ENCODE measurements around the gene CREB5.

CREB5 gene

GRCh38 chr7:28408105-28408959 is 4.0 kb upstream of the CREB5 start:
- no peak for DNase-seq

GRCh38 chr7:28408960-28409715 is 3.2 kb upstream of the CREB5 start:
- no peak for DNase-seq

- no peak for DNase-seq
Measured at GRCh38 chr7:28409716-28410627, 2.3 kb upstream of the CREB5 start.

GRCh38 chr7:28410628-28411531 is 1.4 kb upstream of the CREB5 start:
- no peak for DNase-seq

- no peak for DNase-seq
Measured at GRCh38 chr7:28413011-28413410, 693 bp downstream of the CREB5 start.

- DNase-seq: no peak
Measured at GRCh38 chr7:28414453-28414852, 2.1 kb downstream of the CREB5 start.

DNA sequence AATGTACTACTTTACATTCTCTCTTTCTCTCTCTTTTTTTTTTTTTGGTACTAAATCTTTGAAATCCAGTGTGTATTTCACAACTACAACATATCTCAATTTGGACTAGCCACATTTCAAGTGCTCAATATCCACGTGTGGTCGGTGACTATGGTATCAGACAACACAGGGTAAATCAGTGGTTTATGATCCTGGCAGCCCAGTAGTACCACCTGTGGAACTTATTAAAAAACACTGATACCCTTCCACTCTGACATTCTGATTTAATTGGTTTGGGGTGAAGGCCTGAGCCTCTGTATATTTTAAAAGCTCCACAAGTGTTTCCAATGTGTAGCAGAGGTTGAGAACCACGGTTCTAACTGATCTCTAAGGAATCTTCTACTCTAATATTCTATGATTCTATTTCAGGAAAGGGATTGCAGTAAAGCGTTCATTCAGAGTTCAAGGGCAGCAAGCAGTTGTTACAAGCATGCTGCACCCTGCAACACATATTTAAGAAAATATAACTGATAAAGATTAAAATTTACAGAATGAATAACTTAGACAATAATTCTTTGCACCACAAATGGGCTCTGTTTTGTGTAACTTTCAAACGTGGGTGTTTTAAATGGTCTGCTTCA is 5.1 kb downstream of the CREB5 start:
- DNase-seq: no peak

- no peak for DNase-seq
Measured at GRCh38 chr7:28418311-28418710, 6.0 kb downstream of the CREB5 start.

DNA sequence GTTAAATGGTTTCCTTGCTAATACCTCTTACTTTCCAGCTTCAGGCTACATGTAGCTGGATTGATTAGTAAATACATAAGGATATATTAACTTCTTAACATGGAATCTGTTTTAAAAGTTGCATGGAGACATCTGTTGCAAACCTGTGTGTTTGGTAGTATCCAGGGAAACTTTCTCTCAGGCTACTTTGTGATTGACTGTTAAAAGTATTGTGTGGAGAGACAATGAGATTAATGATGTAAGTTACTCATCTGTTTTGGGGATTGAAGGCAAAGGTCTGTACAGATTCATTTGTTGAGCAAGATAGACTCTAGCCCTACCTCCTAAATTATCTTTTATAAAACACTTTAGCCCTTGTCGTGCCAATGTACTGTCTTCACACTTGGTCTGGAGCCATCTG is 6.6 kb downstream of the CREB5 start:
- DNase-seq: no peak

- DNase-seq: no peak
Measured at GRCh38 chr7:28419716-28420115, 7.4 kb downstream of the CREB5 start.

DNA sequence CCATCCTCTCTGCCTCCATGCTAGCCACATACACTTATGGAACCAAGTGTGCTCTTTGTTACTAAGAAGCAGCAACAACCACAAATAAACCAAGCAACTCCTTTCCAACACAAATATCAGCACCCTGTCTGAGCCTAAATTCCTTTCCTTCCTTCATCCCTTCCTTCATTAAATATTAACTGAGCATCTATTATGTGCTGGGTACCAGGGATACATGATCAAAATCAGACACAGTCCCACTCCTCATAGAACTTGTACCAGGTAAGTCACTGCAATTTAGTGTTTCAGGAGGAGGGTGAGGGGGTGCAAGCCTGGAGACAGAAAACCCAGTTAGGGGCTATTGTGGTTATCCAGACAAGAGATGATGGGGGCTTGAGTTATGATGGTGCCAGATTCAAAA is 10.8 kb downstream of the CREB5 start:
- no peak for DNase-seq

- DNase-seq: no peak
Measured at GRCh38 chr7:28423918-28424514, 11.7 kb downstream of the CREB5 start.

GRCh38 chr7:28425496-28425895 is 13.2 kb downstream of the CREB5 start:
- no peak for DNase-seq

DNA sequence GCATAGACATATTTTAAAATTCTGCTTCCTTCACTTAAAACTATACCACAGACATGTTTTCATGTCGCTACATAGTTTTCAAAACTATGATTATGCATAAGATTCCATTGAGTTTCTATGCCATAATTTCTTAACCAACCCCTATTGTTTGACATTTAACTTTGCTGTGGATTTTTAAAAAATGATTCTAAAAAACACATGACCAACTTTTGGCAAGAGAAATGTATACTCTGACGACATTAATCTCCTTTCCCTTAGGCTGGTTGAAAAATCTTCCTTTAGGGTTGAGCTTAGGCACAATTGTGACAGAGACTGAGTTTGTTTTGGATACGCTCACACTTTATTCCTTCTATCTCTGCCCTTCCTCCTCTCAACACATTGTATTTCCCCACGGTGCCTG is 14.9 kb downstream of the CREB5 start:
- DNase-seq: no peak

- DNase-seq: no peak
Measured at GRCh38 chr7:28430616-28431015, 18.3 kb downstream of the CREB5 start.

DNA sequence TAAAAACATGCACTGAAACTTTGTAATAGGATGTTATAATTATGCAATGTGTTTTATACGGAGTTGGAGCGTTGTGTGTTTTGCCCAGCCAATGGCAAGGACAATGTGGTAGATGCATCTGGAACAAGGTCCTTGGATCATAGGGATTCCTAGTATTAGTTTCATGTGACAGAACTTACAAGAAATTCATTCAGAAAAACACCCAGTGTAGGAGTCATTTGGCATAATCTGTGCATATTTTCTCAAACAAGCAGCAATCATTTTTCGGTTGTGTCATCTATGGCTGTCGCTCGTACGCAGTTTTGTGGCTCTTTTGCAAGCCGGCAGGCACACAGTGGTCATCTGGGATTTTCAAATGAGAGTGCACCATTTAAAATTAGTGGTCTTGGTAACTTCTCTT is 19.8 kb downstream of the CREB5 start:
- DNase-seq: no peak

- DNase-seq: no peak
Measured at GRCh38 chr7:28433039-28433438, 20.7 kb downstream of the CREB5 start.

DNA sequence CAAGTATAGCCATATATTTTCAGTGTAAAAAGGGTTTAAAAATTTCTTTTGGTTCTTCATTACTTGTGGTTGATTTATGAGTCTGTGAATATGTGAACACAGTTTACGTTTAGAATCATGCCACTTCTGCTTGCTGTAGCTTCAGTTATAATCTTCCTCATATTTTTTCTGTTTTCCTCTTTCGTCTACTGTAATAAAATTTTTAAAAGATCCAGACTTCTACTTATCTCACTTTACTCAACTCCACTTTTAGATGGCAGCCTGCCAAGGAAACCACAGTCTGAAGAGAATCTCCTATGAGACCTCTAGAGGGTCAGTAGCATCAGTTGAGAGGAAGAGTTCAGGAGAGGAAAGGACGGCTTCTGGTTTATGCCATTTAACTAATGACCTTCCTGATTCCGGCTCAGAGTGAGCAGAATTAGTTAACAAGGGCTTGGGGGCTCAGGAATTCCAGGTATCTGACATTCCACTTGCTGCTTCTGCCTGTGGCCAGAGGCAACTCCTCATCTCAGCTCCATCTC is 21.4 kb downstream of the CREB5 start:
- peak; percentile 4 for DNase-seq

DNA sequence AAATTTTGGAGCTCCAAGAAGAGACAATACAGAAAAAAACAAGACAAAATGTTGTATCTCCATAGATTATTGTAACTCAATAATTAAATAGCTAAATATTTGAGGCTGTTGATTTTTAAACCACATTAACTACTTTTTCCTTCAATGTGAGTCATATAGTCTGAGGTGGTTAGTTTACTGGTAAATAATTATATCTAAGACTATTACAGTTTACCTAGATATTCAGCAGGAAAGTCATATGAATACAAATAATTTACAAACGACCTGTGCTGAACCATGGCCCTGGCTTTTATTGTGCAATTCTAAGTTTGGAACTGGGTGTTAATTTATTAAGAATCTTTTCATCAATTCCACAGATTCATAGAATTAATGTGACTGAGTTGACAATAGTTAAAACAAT is 22.2 kb downstream of the CREB5 start:
- no peak for DNase-seq

DNA sequence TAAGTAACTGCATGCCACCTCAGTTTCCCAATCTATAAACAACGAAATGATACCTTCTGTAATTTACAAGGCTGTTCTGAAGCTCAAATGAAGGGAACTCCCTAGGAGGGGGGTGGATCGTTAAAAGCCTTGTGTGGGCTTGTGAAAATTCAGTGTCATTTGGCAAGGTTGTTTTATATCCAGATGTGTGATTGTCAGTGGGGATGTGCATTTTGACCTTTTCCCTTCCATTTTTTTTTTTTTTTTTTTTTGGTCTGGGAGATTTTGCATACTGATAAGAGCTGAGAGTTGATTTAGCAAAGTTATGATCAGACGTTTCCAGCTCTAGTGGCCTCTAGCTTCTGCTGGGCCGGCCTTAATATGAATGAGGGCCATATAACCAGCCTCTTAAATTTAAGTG is 22.8 kb downstream of the CREB5 start:
- no peak for DNase-seq
